ENCODE measurements around the gene DTWD1.

- no peak for TF ChIP-seq POLR2A (IDR thresholded peaks at IDR 0.05)
- TF ChIP-seq CTCF (IDR thresholded peaks at IDR 0.05), result no peak
Measured at GRCh38 chr15:49669288-49669687, 48.4 kb downstream of the DTWD1 start.
